SU-DHL-6 (cell line): Measurements from ENCODE around the gene ATP9B.
A peak's percentile ranks its signal among the peaks of the same experiment; 100 is the strongest.

Experiments
- H2AFZ ChIP-seq: fragments of 200-600 bp; sonication (generic); 2 replicates; pipeline ENCODE4 v1.6.1; 2014; ENCODE audit warnings: low read depth, mild to moderate bottlenecking, moderate library complexity, mixed read lengths, antibody characterized with exemption, low read length; ENCODE audit not compliant: severe bottlenecking
- H3F3A ChIP-seq: fragments of 200-600 bp; shearing (Covaris generic); 2 replicates; pipeline ENCODE4 v1.6.0; 2016; ENCODE audit warnings: antibody characterized with exemption, mild to moderate bottlenecking; ENCODE audit not compliant: insufficient read depth
- H3K27ac ChIP-seq: fragments of 200-600 bp; sonication (generic); 2 replicates; pipeline ENCODE4 v1.5.1; 2016; ENCODE audit warnings: low read depth, mild to moderate bottlenecking, low read length, moderate library complexity, mixed read lengths
- H3K27me3 ChIP-seq: fragments of 200-600 bp; sonication (generic), shearing (Covaris generic); 2 replicates; pipeline ENCODE4 v1.6.0; 2014; ENCODE audit warnings: mild to moderate bottlenecking, low read length
- H3K36me3 ChIP-seq: fragments of 200-600 bp; sonication (generic); 2 replicates; pipeline ENCODE4 v1.6.1; 2014; ENCODE audit warnings: mild to moderate bottlenecking, low read length, mixed read lengths
- H3K4me2 ChIP-seq: fragments of 300-600, 200-600 bp; shearing (Covaris generic), sonication (generic); 2 replicates; pipeline ENCODE4 v1.6.0; 2014; ENCODE audit warnings: low read length, low read depth, mild to moderate bottlenecking; ENCODE audit not compliant: poor library complexity, severe bottlenecking
- H3K4me3 ChIP-seq: fragments of 200-600 bp; sonication (generic); 2 replicates; pipeline ENCODE4 v1.5.1; 2014; ENCODE audit warnings: antibody characterized with exemption, low read length, mild to moderate bottlenecking, mixed read lengths; ENCODE audit not compliant: insufficient read depth, poor library complexity, severe bottlenecking
- H3K79me2 ChIP-seq: fragments of 200-600 bp; sonication (generic); 2 replicates; pipeline ENCODE4 v1.6.1; 2014; ENCODE audit warnings: mild to moderate bottlenecking, low read length, moderate library complexity; ENCODE audit not compliant: insufficient read depth
- H3K9ac ChIP-seq: fragments of 200-600 bp; sonication (generic); 2 replicates; pipeline ENCODE4 v1.7.0; 2014; ENCODE audit warnings: mild to moderate bottlenecking, low read length
- H3K9me2 ChIP-seq: fragments of 200-600 bp; sonication (generic); replicated peaks from 2 replicates; pipeline ENCODE4 v1.6.1; 2014; ENCODE audit warnings: low read length; ENCODE audit not compliant: insufficient read depth
- H3K9me3 ChIP-seq: fragments of 200-600 bp; sonication (generic); 2 replicates; pipeline ENCODE4 v1.6.1; 2014; ENCODE audit warnings: low read length, mixed read lengths; ENCODE audit not compliant: insufficient read depth
- H4K20me1 ChIP-seq: fragments of 200-600 bp; sonication (generic); 2 replicates; pipeline ENCODE4 v1.6.1; 2014; ENCODE audit warnings: low read depth, mild to moderate bottlenecking, antibody characterized with exemption, low read length, moderate library complexity, mixed read lengths
- EZH2phosphoT487 ChIP-seq: fragments of 200-600 bp; sonication (generic), shearing (Covaris generic); conservative IDR thresholded peaks from 2 replicates; pipeline ENCODE4 v1.6.1; 2018; ENCODE audit warnings: mild to moderate bottlenecking, antibody characterized with exemption, low read length, moderate library complexity, mixed read lengths
- TF ChIP-seq, protein P1 (sequence below): fragments of 200-600 bp; sonication (generic); IDR thresholded peaks from one replicate; pipeline ENCODE4 v1.5.1; 2017; ENCODE audit warnings: antibody characterized with exemption, mild to moderate bottlenecking, low read length, moderate library complexity; ENCODE audit not compliant: insufficient read depth, poor library complexity, severe bottlenecking

ATP9B gene

DNA sequence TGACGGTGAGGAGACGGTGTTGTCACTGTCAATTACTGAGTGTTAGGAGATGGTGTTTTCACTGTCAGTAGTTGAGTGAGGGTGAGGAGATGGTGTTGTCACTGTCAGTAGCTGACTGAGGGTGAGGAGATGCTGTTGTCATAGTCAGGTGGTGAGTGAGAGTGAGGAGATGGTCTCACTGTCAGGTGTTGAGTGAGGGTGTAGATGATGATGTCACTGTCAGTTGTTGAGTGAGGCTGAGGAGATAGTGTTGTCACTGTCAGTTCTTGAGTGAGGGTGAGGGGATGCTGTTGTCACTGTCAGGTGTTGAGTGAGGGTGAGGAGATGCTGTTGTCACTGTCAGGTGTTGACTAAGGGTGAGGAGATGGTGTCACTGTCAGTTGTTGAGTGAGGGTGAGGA, 3.4 kb upstream of the ATP9B start:
- peaks cover 15% of the 10 kb centered on the region for H3F3A ChIP-seq
- H4K20me1 ChIP-seq, result no peaks in the 10 kb centered on the region
- H3K9ac ChIP-seq, result no peak overlapping the region
- no peak overlapping the region for H3K4me3 ChIP-seq
- H3K36me3 ChIP-seq, result no peaks in the 10 kb centered on the region
- H3K9me3 ChIP-seq, result no peaks in the 10 kb centered on the region
- H3K27me3 ChIP-seq, result no peaks in the 10 kb centered on the region
- no peaks in the 10 kb centered on the region for H3K9me2 ChIP-seq
- no peak overlapping the region for H3K27ac ChIP-seq
- H3K79me2 ChIP-seq, result peaks cover 13% of the 10 kb centered on the region
- no peak overlapping the region for H2AFZ ChIP-seq
- no peak overlapping the region for H3K4me2 ChIP-seq
- TF ChIP-seq, protein P1, sequence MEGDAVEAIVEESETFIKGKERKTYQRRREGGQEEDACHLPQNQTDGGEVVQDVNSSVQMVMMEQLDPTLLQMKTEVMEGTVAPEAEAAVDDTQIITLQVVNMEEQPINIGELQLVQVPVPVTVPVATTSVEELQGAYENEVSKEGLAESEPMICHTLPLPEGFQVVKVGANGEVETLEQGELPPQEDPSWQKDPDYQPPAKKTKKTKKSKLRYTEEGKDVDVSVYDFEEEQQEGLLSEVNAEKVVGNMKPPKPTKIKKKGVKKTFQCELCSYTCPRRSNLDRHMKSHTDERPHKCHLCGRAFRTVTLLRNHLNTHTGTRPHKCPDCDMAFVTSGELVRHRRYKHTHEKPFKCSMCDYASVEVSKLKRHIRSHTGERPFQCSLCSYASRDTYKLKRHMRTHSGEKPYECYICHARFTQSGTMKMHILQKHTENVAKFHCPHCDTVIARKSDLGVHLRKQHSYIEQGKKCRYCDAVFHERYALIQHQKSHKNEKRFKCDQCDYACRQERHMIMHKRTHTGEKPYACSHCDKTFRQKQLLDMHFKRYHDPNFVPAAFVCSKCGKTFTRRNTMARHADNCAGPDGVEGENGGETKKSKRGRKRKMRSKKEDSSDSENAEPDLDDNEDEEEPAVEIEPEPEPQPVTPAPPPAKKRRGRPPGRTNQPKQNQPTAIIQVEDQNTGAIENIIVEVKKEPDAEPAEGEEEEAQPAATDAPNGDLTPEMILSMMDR, result no peak

DNA sequence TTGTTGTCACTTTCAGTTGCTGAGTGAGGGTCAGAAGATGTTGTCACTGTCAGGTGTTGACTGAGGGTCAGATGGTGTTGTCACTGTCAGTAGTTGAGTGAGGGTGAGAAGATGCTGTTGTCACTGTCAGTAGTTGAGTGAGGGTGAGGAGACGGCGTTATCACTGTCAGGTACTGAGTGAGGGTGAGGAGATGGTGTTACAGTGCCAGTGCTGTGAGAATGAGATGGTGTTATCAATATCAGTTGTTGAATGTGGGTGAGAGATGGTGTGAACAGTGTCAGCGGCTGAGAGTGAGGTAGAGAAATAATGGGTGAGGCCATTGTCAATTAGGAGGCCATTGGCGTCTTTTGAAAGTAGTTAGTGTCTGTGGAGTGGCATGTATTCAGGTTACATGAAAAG, 1.6 kb upstream of the ATP9B start:
- TF ChIP-seq EZH2phosphoT487, result no peak
- TF ChIP-seq, protein P1, result no peak
- Histone ChIP-seq H4K20me1 (no peaks in the 10 kb centered on the region), H3K9me2 (no peaks in the 10 kb centered on the region), H2AFZ (no peak overlapping the region), H3K36me3 (no peaks in the 10 kb centered on the region), H3K27me3 (no peaks in the 10 kb centered on the region), H3K4me3 (no peak overlapping the region), H3K9ac (no peak overlapping the region), H3F3A (peaks cover 15% of the 10 kb centered on the region), H3K4me2 (no peak overlapping the region), H3K79me2 (peaks cover 24% of the 10 kb centered on the region), H3K27ac (no peak overlapping the region), H3K9me3 (no peaks in the 10 kb centered on the region)

DNA sequence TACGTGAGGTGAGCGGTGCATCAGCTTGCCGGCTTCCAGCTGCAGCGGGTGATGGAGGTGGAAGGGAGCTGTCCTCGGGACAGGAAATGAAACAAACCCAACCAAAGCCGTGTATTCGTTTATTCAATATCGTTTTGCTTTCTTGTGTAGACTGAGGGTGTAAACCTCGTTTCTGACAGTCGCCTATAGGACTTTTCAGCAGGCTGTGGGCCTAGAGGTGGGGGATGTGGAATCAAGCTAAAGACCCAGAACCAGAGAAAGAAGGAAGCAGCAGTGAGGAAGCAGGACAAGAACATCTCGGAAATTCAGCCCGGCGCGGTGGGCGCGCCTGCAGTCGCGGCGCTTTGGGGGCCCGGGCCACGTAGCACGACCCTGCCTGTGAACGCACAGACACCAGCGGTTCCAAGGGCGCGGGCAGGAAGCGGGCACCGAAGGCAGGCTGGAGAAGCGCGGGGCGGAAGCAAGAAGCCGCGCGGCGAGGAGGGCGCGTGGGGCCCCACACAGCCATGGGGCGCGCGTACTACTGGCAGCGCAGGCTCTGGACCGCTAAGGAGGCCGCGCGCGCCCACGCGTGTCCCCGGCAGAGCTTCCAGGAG, 755 bp upstream of the ATP9B start:
- Histone ChIP-seq H3K4me3 (peak overlapping the region; percentile 46), H3K79me2 (peaks cover 24% of the 10 kb centered on the region), H2AFZ (peak overlapping the region; percentile 97), H3K4me2 (peak overlapping the region; percentile 52), H4K20me1 (no peaks in the 10 kb centered on the region), H3F3A (peaks cover 15% of the 10 kb centered on the region), H3K9me3 (no peaks in the 10 kb centered on the region), H3K36me3 (no peaks in the 10 kb centered on the region), H3K9ac (peak overlapping the region; percentile 54), H3K9me2 (no peaks in the 10 kb centered on the region), H3K27ac (peak overlapping the region; percentile 63), H3K27me3 (no peaks in the 10 kb centered on the region)
- TF ChIP-seq EZH2phosphoT487, result no peak
- TF ChIP-seq, protein P1, result no peak
